Ascending aorta (tissue), 2 donors: Measurements from ENCODE around the gene TYMS. TPM values are rescaled to one million over a fixed set of nuclear protein-coding genes. Genes with fewer than 3 reads are reported as not detected.

Source experiments
- DNase-seq, 2 donors: peaks; one replicate each; pipeline ENCODE4 v3.0.0-alpha.2; 2019; ENCODE audit warnings: low spot score in 2 of 2
- H3K27ac ChIP-seq, 2 donors: fragments of 200-600 bp; sonication (generic); one replicate each; pipeline ENCODE4 v1.5.1; 2016 to 2017; ENCODE audit warnings: mild to moderate bottlenecking in 1 of 2
- H3K27me3 ChIP-seq: fragments of 200-600 bp; sonication (generic); one replicate; pipeline ENCODE4 v1.5.1; 2017
- H3K36me3 ChIP-seq, 2 donors: fragments of 200-600 bp; sonication (generic); one replicate each; pipeline ENCODE4 v1.5.1; 2016
- H3K4me1 ChIP-seq, 2 donors: fragments of 200-600 bp; sonication (generic); one replicate each; pipeline ENCODE4 v1.5.1; 2016 to 2017; ENCODE audit warnings: mild to moderate bottlenecking in 1 of 2
- H3K4me3 ChIP-seq, 2 donors: fragments of 200-600 bp; sonication (generic); one replicate each; pipeline ENCODE4 v1.5.1; 2016 to 2017; ENCODE audit warnings: mild to moderate bottlenecking in 1 of 2
- H3K9me3 ChIP-seq, 2 donors: fragments of 200-600 bp; sonication (generic); one replicate each; pipeline ENCODE4 v1.5.1; 2016
- intact Hi-C: fragments of 100-400 bp; cut with DNase I; formaldehyde crosslinking; loops from one replicate; pipeline ENCODE4 v1.15.1; 2023
- total RNA-seq: library from RNA; depleted of rRNA; stranded (reverse); fragments of >200 nt; gene quantifications from one replicate; pipeline ENCODE4 v1.1.0, GENCODE V29; 2016
- TF ChIP-seq, protein P1 (sequence below), 3 experiments: fragments of 200-600 bp in 2 of 3; fragments of 450-650 bp in 1 of 3; sonication (generic) in 2 of 3; IDR thresholded peaks; one replicate each; pipeline ENCODE4 v1.5.1; 2016 to 2019; ENCODE audit warnings: antibody characterized with exemption in 3 of 3, mild to moderate bottlenecking in 1 of 3, moderate library complexity in 1 of 3

Gene TYMS
- total RNA-seq, 1 donor from 2014 or later, result 0.53 TPM

DNA sequence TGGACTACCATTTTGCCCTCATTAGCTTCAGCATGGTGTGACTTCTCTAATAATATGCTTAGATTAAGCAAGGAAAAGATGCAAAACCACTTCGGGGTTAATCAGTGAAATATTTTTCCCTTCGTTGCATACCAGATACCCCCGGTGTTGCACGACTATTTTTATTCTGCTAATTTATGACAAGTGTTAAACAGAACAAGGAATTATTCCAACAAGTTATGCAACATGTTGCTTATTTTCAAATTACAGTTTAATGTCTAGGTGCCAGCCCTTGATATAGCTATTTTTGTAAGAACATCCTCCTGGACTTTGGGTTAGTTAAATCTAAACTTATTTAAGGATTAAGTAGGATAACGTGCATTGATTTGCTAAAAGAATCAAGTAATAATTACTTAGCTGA lies 16.3 kb downstream of the TYMS start:
- Histone ChIP-seq H3K36me3 (peaks cover 12 to 73% of the 10 kb centered on the region in 2 donors), H3K9me3 (no peaks in the 10 kb centered on the region), H3K4me3 (no peak overlapping the region), H3K27me3 (no peaks in the 10 kb centered on the region), H3K4me1 (no peaks in the 10 kb centered on the region), H3K27ac (no peak overlapping the region)
- intact Hi-C loops, result no loop called here
- no peak for DNase-seq
- TF ChIP-seq, protein P1, sequence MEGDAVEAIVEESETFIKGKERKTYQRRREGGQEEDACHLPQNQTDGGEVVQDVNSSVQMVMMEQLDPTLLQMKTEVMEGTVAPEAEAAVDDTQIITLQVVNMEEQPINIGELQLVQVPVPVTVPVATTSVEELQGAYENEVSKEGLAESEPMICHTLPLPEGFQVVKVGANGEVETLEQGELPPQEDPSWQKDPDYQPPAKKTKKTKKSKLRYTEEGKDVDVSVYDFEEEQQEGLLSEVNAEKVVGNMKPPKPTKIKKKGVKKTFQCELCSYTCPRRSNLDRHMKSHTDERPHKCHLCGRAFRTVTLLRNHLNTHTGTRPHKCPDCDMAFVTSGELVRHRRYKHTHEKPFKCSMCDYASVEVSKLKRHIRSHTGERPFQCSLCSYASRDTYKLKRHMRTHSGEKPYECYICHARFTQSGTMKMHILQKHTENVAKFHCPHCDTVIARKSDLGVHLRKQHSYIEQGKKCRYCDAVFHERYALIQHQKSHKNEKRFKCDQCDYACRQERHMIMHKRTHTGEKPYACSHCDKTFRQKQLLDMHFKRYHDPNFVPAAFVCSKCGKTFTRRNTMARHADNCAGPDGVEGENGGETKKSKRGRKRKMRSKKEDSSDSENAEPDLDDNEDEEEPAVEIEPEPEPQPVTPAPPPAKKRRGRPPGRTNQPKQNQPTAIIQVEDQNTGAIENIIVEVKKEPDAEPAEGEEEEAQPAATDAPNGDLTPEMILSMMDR (IDR thresholded peaks at IDR 0.05), result no peak

DNA sequence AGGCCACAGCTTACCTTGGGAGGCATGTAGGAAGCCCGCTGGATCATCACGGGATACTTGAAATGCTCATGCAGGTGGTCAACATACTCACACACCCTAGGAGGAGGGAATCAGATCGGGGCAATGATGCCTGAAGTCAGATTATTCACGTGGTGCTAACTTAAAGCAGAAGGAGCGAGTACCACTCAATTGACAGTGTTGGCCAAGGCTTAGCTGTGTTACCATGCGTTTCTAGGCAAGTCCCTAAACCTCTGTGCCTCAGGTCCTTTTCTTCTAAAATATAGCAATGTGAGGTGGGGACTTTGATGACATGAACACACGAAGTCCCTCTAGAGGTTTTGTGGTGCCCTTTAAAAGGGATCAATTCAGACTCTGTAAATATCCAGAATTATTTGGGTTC lies 17.9 kb downstream of the TYMS start:
- intact Hi-C loops, result no loop called here
- Histone ChIP-seq H3K27me3 (no peaks in the 10 kb centered on the region), H3K36me3 (peaks cover 16 to 77% of the 10 kb centered on the region in 2 donors)

DNA sequence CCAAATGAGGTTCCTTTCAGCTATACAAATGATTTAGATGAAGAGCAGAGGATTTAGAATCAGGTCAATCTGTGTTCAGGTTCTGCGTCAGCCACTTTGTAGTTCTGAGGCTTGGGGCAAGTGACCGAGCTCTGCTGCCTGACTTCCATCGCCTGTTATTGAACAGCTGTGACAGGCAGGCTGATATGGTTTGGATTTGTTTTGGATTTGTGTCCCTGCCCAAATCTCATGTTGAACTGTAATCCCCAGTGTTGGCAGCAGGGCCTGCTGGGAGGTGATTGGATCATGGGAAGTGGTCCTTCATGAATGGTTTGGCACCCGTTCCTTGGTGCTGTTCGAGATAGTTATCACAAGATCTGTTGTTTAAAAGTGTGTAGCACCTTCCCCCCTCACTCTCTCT lies 18.6 kb downstream of the TYMS start:
- Histone ChIP-seq H3K36me3 (peaks cover 17 to 71% of the 10 kb centered on the region in 2 donors), H3K27ac (no peak overlapping the region), H3K27me3 (no peaks in the 10 kb centered on the region), H3K9me3 (no peaks in the 10 kb centered on the region), H3K4me1 (no peaks in the 10 kb centered on the region), H3K4me3 (no peak overlapping the region)
- intact Hi-C loops, result no loop called here
- TF ChIP-seq, protein P1 (IDR thresholded peaks at IDR 0.05), result no peak
- no peak for DNase-seq

More for the DNA sequence above, 17.9 kb downstream of the TYMS start:
- no peaks in the 10 kb centered on the region for H3K9me3 ChIP-seq
- TF ChIP-seq, protein P1 (IDR thresholded peaks at IDR 0.05), result no peak
- H3K4me1 ChIP-seq, result no peaks in the 10 kb centered on the region
- no peak overlapping the region for H3K27ac ChIP-seq
- no peak overlapping the region for H3K4me3 ChIP-seq
- no peak for DNase-seq

DNA sequence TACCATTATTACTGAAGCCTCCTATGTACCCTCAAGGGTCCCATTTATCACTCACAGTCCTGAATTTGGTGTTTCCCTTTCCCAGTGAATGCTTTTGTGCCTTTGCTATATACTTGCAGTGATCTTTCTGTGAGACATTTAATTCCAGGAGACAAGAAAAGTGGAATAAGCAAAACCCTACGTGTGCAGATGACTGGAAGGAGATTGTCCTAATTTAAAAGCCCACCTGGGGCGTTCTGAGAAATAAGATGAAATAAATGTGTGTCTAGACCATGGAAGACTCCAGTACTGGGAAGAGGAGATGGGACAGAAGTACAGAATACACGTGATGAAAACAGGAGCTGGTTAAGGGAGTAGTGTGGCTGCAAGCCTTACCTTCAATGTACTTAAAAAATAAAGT lies 19.3 kb downstream of the TYMS start:
- DNase-seq, result no peak
- no peak overlapping the region for H3K4me3 ChIP-seq
- no peaks in the 10 kb centered on the region for H3K9me3 ChIP-seq
- H3K36me3 ChIP-seq, result peaks cover 16 to 71% of the 10 kb centered on the region in 2 donors
- no peaks in the 10 kb centered on the region for H3K27me3 ChIP-seq
- no peak overlapping the region for H3K27ac ChIP-seq
- H3K4me1 ChIP-seq, result no peaks in the 10 kb centered on the region
- TF ChIP-seq, protein P1 (IDR thresholded peaks at IDR 0.05), result no peak
- intact Hi-C loops, result no loop called here

DNA sequence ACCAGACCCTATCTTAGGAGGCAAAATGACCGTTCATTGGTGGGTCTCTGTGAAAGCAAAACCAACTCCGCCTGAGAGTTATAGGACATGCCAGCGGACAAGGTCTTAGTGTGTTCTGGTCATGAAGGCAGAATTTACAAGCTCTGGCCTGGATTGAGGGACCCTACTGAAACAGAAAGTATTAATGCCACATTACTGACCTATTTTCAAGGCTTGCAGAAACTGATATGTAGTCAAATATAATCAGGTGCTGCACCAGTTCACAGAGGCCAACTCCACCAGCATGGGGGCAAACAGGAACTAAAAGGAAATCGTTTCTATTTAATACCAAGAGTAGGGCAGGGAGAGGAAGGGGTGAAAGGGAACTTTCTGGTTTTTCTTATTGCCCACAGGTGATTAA lies 19.7 kb downstream of the TYMS start:
- intact Hi-C loops, result no loop called here
- TF ChIP-seq, protein P1 (IDR thresholded peaks at IDR 0.05), result no peak
- Histone ChIP-seq H3K27me3 (no peaks in the 10 kb centered on the region), H3K9me3 (no peaks in the 10 kb centered on the region), H3K27ac (no peak overlapping the region), H3K4me3 (no peak overlapping the region), H3K4me1 (no peaks in the 10 kb centered on the region), H3K36me3 (peaks cover 16 to 71% of the 10 kb centered on the region in 2 donors)
- DNase-seq, result no peak

DNA sequence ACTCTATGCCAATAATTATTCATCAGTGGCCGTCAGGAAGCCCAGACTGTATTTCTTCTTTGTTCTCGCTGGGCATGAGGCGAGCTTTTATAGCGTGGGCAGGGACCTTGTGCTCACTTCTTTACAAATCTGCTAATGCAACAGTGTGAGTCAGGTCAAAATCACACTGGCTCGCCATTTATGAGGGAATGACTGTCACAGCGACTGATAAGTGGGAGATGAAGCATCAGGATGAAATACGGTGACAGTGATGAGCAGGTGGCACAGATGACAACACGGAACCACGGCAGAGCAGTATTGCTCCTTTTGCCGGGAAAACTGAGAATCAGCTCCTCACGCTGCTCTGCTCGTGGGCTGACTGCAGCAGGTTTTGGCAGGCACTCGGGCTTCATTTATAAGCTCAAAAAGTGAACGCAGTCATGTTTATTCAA lies 20.5 kb downstream of the TYMS start:
- Histone ChIP-seq H3K36me3 (peaks cover 20 to 71% of the 10 kb centered on the region in 2 donors), H3K27ac (no peak overlapping the region), H3K4me1 (no peaks in the 10 kb centered on the region), H3K4me3 (no peak overlapping the region), H3K27me3 (no peaks in the 10 kb centered on the region), H3K9me3 (no peaks in the 10 kb centered on the region)
- no peak for DNase-seq
- TF ChIP-seq, protein P1 (IDR thresholded peaks at IDR 0.05), result no peak
- intact Hi-C loops, result no loop called here
